H1 (cell line): ENCODE results near the gene CDKN2B-AS1. TPM values are rescaled to one million over a fixed set of nuclear protein-coding genes. Genes with fewer than 3 reads are reported as not detected.

Source experiments
- CTCF ChIA-PET: fragments of 300-600 bp; sonication (Branson Sonifier 250); formaldehyde crosslinking; loops from one replicate; lab custom pipeline; 2021; ENCODE audit not compliant: partially characterized antibody; lab: Charles Lee
- POLR2A ChIA-PET: fragments of 300-600 bp; sonication (Branson Sonifier 250); formaldehyde crosslinking; loops from one replicate; lab custom pipeline; 2021; ENCODE audit warnings: inconsistent platforms; ENCODE audit not compliant: partially characterized antibody; lab: Charles Lee
- DNase-seq, 2 experiments: peaks; one replicate each; pipeline versions ENCODE4 v3.0.0 to v3.0.0-alpha.2; 2010 to 2022; ENCODE audit warnings: low spot score in 2 of 2, low read depth in 1 of 2, mixed read lengths in 1 of 2
- FAIRE-seq: peaks from 2 replicates; lab custom pipeline; 2011; peaks lifted over from hg19 to GRCh38; lab: Jason Lieb, UNC
- H2AFZ ChIP-seq: 2 replicates; pipeline ENCODE4 v1.8.1; 2012; ENCODE audit warnings: low read length, inconsistent platforms
- H2AK5ac ChIP-seq: 2 replicates; pipeline ENCODE4 v1.6.1; 2013; ENCODE audit warnings: low read depth, low read length
- H2BK120ac ChIP-seq: replicated peaks from 2 replicates; pipeline ENCODE3; 2013; ENCODE audit warnings: low read depth, low read length, inconsistent platforms
- H2BK12ac ChIP-seq: 2 replicates; pipeline ENCODE4 v1.6.1; 2013; ENCODE audit warnings: low read depth, low read length
- H2BK15ac ChIP-seq: 2 replicates; pipeline ENCODE4 v1.6.1; 2013; ENCODE audit warnings: low read length
- H2BK20ac ChIP-seq: 2 replicates; pipeline ENCODE4 v1.6.1; 2013; ENCODE audit warnings: low read length
- H2BK5ac ChIP-seq: 2 replicates; pipeline ENCODE4 v1.6.1; 2013; ENCODE audit warnings: low read depth, low read length
- H3K14ac ChIP-seq: 2 replicates; pipeline ENCODE4 v1.6.1; 2013; ENCODE audit warnings: inconsistent platforms; ENCODE audit not compliant: insufficient read length
- H3K18ac ChIP-seq: 2 replicates; pipeline ENCODE4 v1.6.1; 2013; ENCODE audit warnings: low read length; ENCODE audit errors: extremely low read depth
- H3K23ac ChIP-seq: 2 replicates; pipeline ENCODE4 v1.6.1; 2013; ENCODE audit warnings: inconsistent platforms; ENCODE audit not compliant: insufficient read length
- H3K23me2 ChIP-seq: 2 replicates; pipeline ENCODE4 v1.6.1; 2013; ENCODE audit warnings: low read depth, low read length
- H3K27ac ChIP-seq: 2 replicates; pipeline ENCODE4 v1.6.1; 2011; ENCODE audit warnings: low read depth, low read length, inconsistent platforms
- H3K27me3 ChIP-seq, 4 experiments: replicated peaks in 1 of 4; 1 replicate in 1 of 4; 2 replicates in 3 of 4; pipeline versions ENCODE4 v1.6.1 to v1.8.1; 2011 to 2013; ENCODE audit warnings: low read length in 3 of 4, mild to moderate bottlenecking in 3 of 4, inconsistent platforms in 2 of 4, mixed read lengths in 2 of 4, moderate library complexity in 1 of 4; ENCODE audit not compliant: control insufficient read depth in 3 of 4, insufficient read depth in 3 of 4; ENCODE audit errors: extremely low read depth in 1 of 4
- H3K36me3 ChIP-seq, 4 experiments: 2 replicates each; pipeline versions ENCODE4 v1.6.1 to v1.8.1; 2011 to 2013; ENCODE audit warnings: mild to moderate bottlenecking in 4 of 4, low read length in 3 of 4, moderate library complexity in 2 of 4, control low read depth in 1 of 4, inconsistent platforms in 1 of 4; ENCODE audit not compliant: insufficient read depth in 4 of 4, control insufficient read depth in 2 of 4
- H3K4ac ChIP-seq: replicated peaks from 2 replicates; pipeline ENCODE3; 2013; ENCODE audit warnings: low read length, low read depth, mixed read lengths, inconsistent platforms; ENCODE audit not compliant: insufficient read length
- H3K4me1 ChIP-seq, 4 experiments: replicated peaks in 1 of 4; 1 replicate in 1 of 4; 2 replicates in 3 of 4; pipeline versions ENCODE4 v1.6.1 to v1.8.1; 2011 to 2013; ENCODE audit warnings: low read length in 3 of 4, inconsistent platforms in 2 of 4, mixed read lengths in 1 of 4; ENCODE audit not compliant: insufficient read depth in 4 of 4, control insufficient read depth in 3 of 4
- H3K4me2 ChIP-seq, 2 experiments: 2 replicates each; pipeline versions ENCODE4 v1.6.1 to v1.8.1; 2011 to 2013; ENCODE audit warnings: low read depth in 2 of 2, low read length in 2 of 2, control low read depth in 1 of 2, inconsistent platforms in 1 of 2, mild to moderate bottlenecking in 1 of 2; ENCODE audit not compliant: insufficient read depth in 1 of 2
- H3K4me3 ChIP-seq, 4 experiments: fragments of 200-600, 300-600 bp in 1 of 4; sonication (generic), shearing (Covaris generic), sonication (Bioruptor Twin) in 1 of 4; 2 replicates each; pipeline versions ENCODE4 v1.5.1 to v1.8.1; 2011 to 2016; ENCODE audit warnings: low read length in 4 of 4, low read depth in 3 of 4, control low read depth in 2 of 4, inconsistent platforms in 2 of 4, mild to moderate bottlenecking in 2 of 4, mixed read lengths in 1 of 4, moderate library complexity in 1 of 4; ENCODE audit not compliant: insufficient read depth in 2 of 4; ENCODE audit errors: extremely low read depth in 1 of 4
- H3K56ac ChIP-seq: replicated peaks from 2 replicates; pipeline ENCODE3; 2013; ENCODE audit warnings: low read depth, mild to moderate bottlenecking, mixed read lengths, low read length, inconsistent platforms; ENCODE audit not compliant: insufficient read length
- H3K79me1 ChIP-seq: 2 replicates; pipeline ENCODE4 v1.6.1; 2013; ENCODE audit warnings: low read depth, low read length, control low read depth
- H3K79me2 ChIP-seq, 2 experiments: 2 replicates each; pipeline versions ENCODE4 v1.6.1 to v1.8.1; 2012 to 2013; ENCODE audit warnings: low read length in 2 of 2, mild to moderate bottlenecking in 2 of 2, inconsistent platforms in 1 of 2; ENCODE audit not compliant: insufficient read depth in 2 of 2, control insufficient read depth in 1 of 2
- H3K9ac ChIP-seq, 4 experiments: replicated peaks in 1 of 4; 1 replicate in 1 of 4; 2 replicates in 3 of 4; pipeline versions ENCODE4 v1.6.1 to v1.8.1; 2011 to 2013; ENCODE audit warnings: low read depth in 3 of 4, low read length in 3 of 4, control low read depth in 2 of 4, mild to moderate bottlenecking in 2 of 4, moderate library complexity in 2 of 4, inconsistent platforms in 1 of 4; ENCODE audit errors: extremely low read depth in 1 of 4
- H3K9me3 ChIP-seq, 2 experiments: 2 replicates each; pipeline versions ENCODE4 v1.6.1 to v1.8.1; 2012 to 2013; ENCODE audit warnings: mild to moderate bottlenecking in 2 of 2, moderate library complexity in 2 of 2, control low read depth in 1 of 2, inconsistent platforms in 1 of 2, low read depth in 1 of 2, low read length in 1 of 2, mixed read lengths in 1 of 2; ENCODE audit not compliant: insufficient read depth in 2 of 2
- H4K20me1 ChIP-seq, 2 experiments: replicated peaks in 1 of 2; 2 replicates each; pipeline versions ENCODE3 to v1.8.1; 2011 to 2013; ENCODE audit warnings: inconsistent platforms in 2 of 2, low read length in 2 of 2, mild to moderate bottlenecking in 1 of 2; ENCODE audit not compliant: insufficient read depth in 2 of 2, control insufficient read depth in 1 of 2
- H4K5ac ChIP-seq: 2 replicates; pipeline ENCODE4 v1.6.1; 2013; ENCODE audit warnings: low read length, low read depth, mixed read lengths, inconsistent platforms; ENCODE audit not compliant: insufficient read length
- H4K8ac ChIP-seq: 2 replicates; pipeline ENCODE4 v1.8.0; 2013; ENCODE audit warnings: mild to moderate bottlenecking, moderate library complexity, low read length, inconsistent platforms; ENCODE audit not compliant: insufficient read depth; ENCODE audit errors: extremely low read depth
- H4K91ac ChIP-seq: replicated peaks from 2 replicates; pipeline ENCODE3; 2013; ENCODE audit warnings: low read length, mixed read lengths, inconsistent platforms; ENCODE audit not compliant: insufficient read length
- ASH2L ChIP-seq: fragments of 200-600, 300-600 bp; sonication (generic); IDR thresholded peaks from one replicate; pipeline ENCODE4 v1.7.1; 2017; ENCODE audit warnings: low read length
- CBX5 ChIP-seq: fragments of 300-800, 300-1000 bp; sonication (generic); IDR thresholded peaks from 2 replicates; pipeline ENCODE4 v1.7.1; 2016; ENCODE audit warnings: antibody characterized with exemption, low read length, low read depth
- CHD1 ChIP-seq: IDR thresholded peaks from 2 replicates; pipeline ENCODE4 v1.6.1; 2012; ENCODE audit warnings: low read depth, low read length, improper control_type of control experiment
- CTBP2 ChIP-seq: IDR thresholded peaks from 2 replicates; pipeline ENCODE4 v1.7.0; 2011; ENCODE audit warnings: borderline replicate concordance, mild to moderate bottlenecking, moderate library complexity, mixed read lengths, low read length; ENCODE audit not compliant: insufficient read depth, insufficient read length
- EP300 ChIP-seq, 2 experiments: IDR thresholded peaks; 1 replicate in 1 of 2; 2 replicates in 1 of 2; pipeline ENCODE4 v1.6.1; 2011 to 2012; ENCODE audit warnings: low read depth in 2 of 2, low read length in 2 of 2, mild to moderate bottlenecking in 2 of 2, borderline replicate concordance in 1 of 2, inconsistent platforms in 1 of 2, moderate library complexity in 1 of 2
- KDM5A ChIP-seq: fragments of 200-600 bp; IDR thresholded peaks from 2 replicates; pipeline ENCODE4 v1.7.1; 2012; ENCODE audit warnings: mild to moderate bottlenecking, low read length, inconsistent platforms, mixed read lengths
- RFX5 ChIP-seq: IDR thresholded peaks from 2 replicates; pipeline ENCODE4 v1.6.1; 2011; ENCODE audit warnings: low read depth, low read length, improper control_type of control experiment, borderline replicate concordance
- SIRT6 ChIP-seq: IDR thresholded peaks from one replicate; pipeline ENCODE4 v1.7.1; 2012; ENCODE audit warnings: low read length, inconsistent platforms
- SIX5 ChIP-seq: IDR thresholded peaks from 2 replicates; pipeline ENCODE4 v1.6.1; 2011; ENCODE audit warnings: mild to moderate bottlenecking, low read depth, low read length
- SP4 ChIP-seq: IDR thresholded peaks from 2 replicates; pipeline ENCODE4 v1.6.1; 2012; ENCODE audit warnings: low read length, inconsistent platforms
- TBP ChIP-seq: IDR thresholded peaks from 2 replicates; pipeline ENCODE4 v1.6.1; 2011; ENCODE audit warnings: low read depth, low read length, improper control_type of control experiment
- TEAD4 ChIP-seq: IDR thresholded peaks from 2 replicates; pipeline ENCODE4 v1.6.1; 2012; ENCODE audit warnings: low read depth, low read length, inconsistent platforms, mixed read lengths
- WGBS, 2 experiments: shearing (Covaris generic) in 1 of 2; methylation state at CpG; one replicate each; pipeline versions ENCODE4 v1.1.6 to v1.1.7; 2013 to 2015; ENCODE audit warnings: low lambda C conversion rate in 2 of 2, mixed read lengths in 2 of 2, inconsistent platforms in 1 of 2, low coverage in 1 of 2, missing lambda C conversion rate in 1 of 2; ENCODE audit not compliant: insufficient replicate concordance in 2 of 2, insufficient coverage in 1 of 2, insufficient read length in 1 of 2; ENCODE audit errors: extremely low coverage in 1 of 2, missing lambda C conversion rate in 1 of 2; 5-methylcytosine and 5-hydroxymethylcytosine counted together
- polyA plus RNA-seq, 7 experiments: library from polyadenylated mRNA; depleted of rRNA in 3 of 7; stranded (reverse) in 5 of 7; unstranded in 2 of 7; fragments of >200 nt in 5 of 7; fragments of 200-250 nt in 2 of 7; gene quantifications; 1 replicate in 5 of 7; 2 replicates in 1 of 7; 4 replicates in 1 of 7; pipeline versions ENCODE4 v1.2.1 to v1.2.3, GENCODE V29; 2011 to 2013; ENCODE audit warnings: missing spikeins in 2 of 7, mixed read lengths in 2 of 7
- total RNA-seq: library from RNA; stranded (reverse); fragmentation: NEBNext Ultra II Directional; extraction: Animal tissue kit (Norgen Biotek cat#: 25700); gene quantifications from 2 replicates; pipeline ENCODE4 v1.2.1, GENCODE V29; 2021

Gene CDKN2B-AS1
- total and polyA plus RNA-seq, 2 of the 8 experiments (the other 6 are each of a cell fraction or from before 2014, with no cell fraction given) = not detected

- ChIA-PET POLR2A (no interaction called here), CTCF (interaction anchor here (0.7 kb wide), 1 partner anchor 100 kb away, joined by 3 read pairs; no protein-coding TSS in a partner anchor)
- Histone ChIP-seq H2AFZ (no peak overlapping the region), H4K91ac (no peak overlapping the region), H3K27me3 (no peaks in the 10 kb centered on the region), H3K4ac (no peak overlapping the region), H3K56ac (no peak overlapping the region), H3K23ac (no peak overlapping the region), H4K8ac (no peak overlapping the region), H3K23me2 (no peaks in the 10 kb centered on the region), H2BK20ac (no peak overlapping the region), H2AK5ac (no peak overlapping the region), H3K18ac (no peak overlapping the region), H2BK12ac (no peak overlapping the region), H3K79me1 (no peaks in the 10 kb centered on the region), H4K20me1 (no peaks in the 10 kb centered on the region), H2BK5ac (no peak overlapping the region), H3K14ac (no peak overlapping the region), H4K5ac (no peak overlapping the region), H3K27ac (no peak overlapping the region), H2BK120ac (no peak overlapping the region), H3K4me3 (no peak overlapping the region), H3K9me3 (no peaks in the 10 kb centered on the region), H3K4me2 (no peak overlapping the region), H2BK15ac (no peak overlapping the region), H3K9ac (no peak overlapping the region), H3K79me2 (no peaks in the 10 kb centered on the region), H3K36me3 (no peaks in the 10 kb centered on the region), H3K4me1 (no peaks in the 10 kb centered on the region)
- FAIRE-seq (no peak), DNase-seq (no peak)
- TF ChIP-seq CBX5 = no peak
- no peak for TF ChIP-seq CHD1
- TF ChIP-seq CTBP2 = no peak
- TF ChIP-seq SP4 = no peak
- no peak for TF ChIP-seq RFX5
- TF ChIP-seq SIRT6 = no peak
- no peak for TF ChIP-seq SIX5
- no peak for TF ChIP-seq TBP
- TF ChIP-seq KDM5A = no peak
- TF ChIP-seq EP300 (IDR thresholded peaks at IDR 0.05; ENCODE audit: borderline replicate concordance in 1 of 2, low read depth in 2 of 2, low read length in 2 of 2) = no peak
- no peak for TF ChIP-seq ASH2L
- TF ChIP-seq TEAD4 = no peak
- WGBS, 2 experiments = 67% methylated on average over 1 of the region's 1 CpG; no CpG with 5 or more reads in 1 of the 2 experiments
Observed at GRCh38 chr9:22143799-22144625, 149.4 kb downstream of the CDKN2B-AS1 start.
